GM12878 (cell line): Measurements from ENCODE around the gene LEKR1. TPM values are rescaled to one million over a fixed set of nuclear protein-coding genes. Genes with fewer than 3 reads are reported as not detected.

Experiments
- ATAC-seq: fragments of 200-7000 bp; cut with Tn5 transposase; 3 replicates; pipeline ENCODE4 v1.9.1; 2020; ENCODE audit warnings: mild to moderate bottlenecking, moderate library complexity
- BruUV-seq: library from RNA; stranded (reverse); fragments of 400-500 nt; replicated peaks from 2 replicates; lab custom pipeline; 2021; lab: Mats Ljungman, UMichigan
- CTCF ChIA-PET: fragments of 300-600 bp; sonication (Branson Sonifier 250); formaldehyde crosslinking; extraction: SDS; loops from one replicate; lab custom pipeline; 2021; ENCODE audit warnings: inconsistent platforms; lab: Yijun Ruan, JAX
- POLR2A ChIA-PET: fragments of 350-600 bp; formaldehyde crosslinking; extraction: SDS; loops from one replicate; lab custom pipeline; 2021; ENCODE audit warnings: inconsistent platforms; lab: Charles Lee
- RAD21 ChIA-PET: fragments of 300-600 bp; sonication (Branson Sonifier 250); formaldehyde crosslinking; loops from one replicate; lab custom pipeline; 2023; ENCODE audit warnings: antibody characterized with exemption; ENCODE audit not compliant: unreplicated experiment; lab: Charles Lee
- SMC1A ChIA-PET: fragments of 300-600 bp; sonication (Branson Sonifier 250); formaldehyde crosslinking; loops from one replicate; lab custom pipeline; 2023; ENCODE audit not compliant: unreplicated experiment, uncharacterized antibody; lab: Charles Lee
- DNase-seq: peaks from one replicate; pipeline ENCODE4 v3.0.0-alpha.2; 2011; ENCODE audit warnings: low read depth, low spot score
- FAIRE-seq: peaks from 3 replicates; lab custom pipeline; 2011; peaks lifted over from hg19 to GRCh38; lab: Jason Lieb, UNC
- H2AFZ ChIP-seq: 2 replicates; pipeline ENCODE4 v1.6.0; 2011; ENCODE audit warnings: low read depth, low read length, control low read depth; ENCODE audit not compliant: control insufficient read depth
- H3K27ac ChIP-seq: 2 replicates; pipeline ENCODE4 v1.5.1; 2011; ENCODE audit warnings: control low read depth; ENCODE audit not compliant: control insufficient read depth, insufficient read depth
- H3K27me3 ChIP-seq, 2 experiments: replicated peaks in 1 of 2; 2 replicates each; pipeline versions ENCODE4 v1.6.0 to v1.6.1; 2011; ENCODE audit warnings: low read length in 1 of 2; ENCODE audit not compliant: control insufficient read depth in 2 of 2, insufficient read depth in 2 of 2
- H3K36me3 ChIP-seq, 2 experiments: 2 replicates each; pipeline ENCODE4 v1.5.1; 2011; ENCODE audit warnings: low read length in 1 of 2; ENCODE audit not compliant: control insufficient read depth in 2 of 2, insufficient read depth in 2 of 2
- H3K4me1 ChIP-seq: 2 replicates; pipeline ENCODE4 v1.6.1; 2011; ENCODE audit warnings: mild to moderate bottlenecking, low read length, moderate library complexity, mixed read lengths; ENCODE audit not compliant: control insufficient read depth, insufficient read depth
- H3K4me2 ChIP-seq: 2 replicates; pipeline ENCODE4 v1.6.0; 2011; ENCODE audit warnings: control low read depth; ENCODE audit not compliant: control insufficient read depth, insufficient read depth
- H3K4me3 ChIP-seq: fragments of 200-600 bp; sonication (generic); 2 replicates; pipeline ENCODE4 v1.5.1; 2016
- H3K79me2 ChIP-seq: 2 replicates; pipeline ENCODE4 v1.6.0; 2011; ENCODE audit warnings: low read length; ENCODE audit not compliant: control insufficient read depth, insufficient read depth
- H3K9ac ChIP-seq: 2 replicates; pipeline ENCODE4 v1.8.0; 2011; ENCODE audit warnings: low read length, control low read depth, mixed read lengths; ENCODE audit not compliant: control insufficient read depth, insufficient read depth
- H3K9me3 ChIP-seq: replicated peaks from 3 replicates; pipeline ENCODE4 v1.5.1; 2011; ENCODE audit warnings: mild to moderate bottlenecking, low read length; ENCODE audit not compliant: control insufficient read depth, insufficient read depth
- H4K20me1 ChIP-seq: 2 replicates; pipeline ENCODE4 v1.6.0; 2011; ENCODE audit not compliant: control insufficient read depth, insufficient read depth
- HDGF ChIP-seq: fragments of 450-650 bp; IDR thresholded peaks from 2 replicates; pipeline ENCODE4 v1.6.1; 2016; ENCODE audit warnings: antibody characterized with exemption
- IKZF1 ChIP-seq: fragments of 450-650 bp; conservative IDR thresholded peaks from 2 replicates; pipeline ENCODE4 v1.6.1; 2017; ENCODE audit warnings: antibody characterized with exemption, mild to moderate bottlenecking
- IRF3 ChIP-seq: fragments of 450-650 bp; IDR thresholded peaks from 2 replicates; pipeline ENCODE4 v1.6.1; 2014; ENCODE audit warnings: mild to moderate bottlenecking
- PKNOX1 ChIP-seq: fragments of 450-650 bp; IDR thresholded peaks from 2 replicates; pipeline ENCODE4 v1.6.1; 2016; ENCODE audit warnings: mild to moderate bottlenecking
- ZBTB4 ChIP-seq: fragments of 450-650 bp; formaldehyde crosslinking; IDR thresholded peaks from 2 replicates; pipeline ENCODE4 v1.4.0; 2022; ENCODE audit warnings: mild to moderate bottlenecking, moderate library complexity
- ZNF687 ChIP-seq: fragments of 450-650 bp; IDR thresholded peaks from 2 replicates; pipeline ENCODE4 v1.6.1; 2017; ENCODE audit warnings: mild to moderate bottlenecking, moderate library complexity
- WGBS: methylation state at CpG from one replicate; pipeline ENCODE4 v1.1.6; 2016; ENCODE audit warnings: low lambda C conversion rate; ENCODE audit not compliant: insufficient replicate concordance, insufficient coverage; ENCODE audit errors: missing lambda C conversion rate; 5-methylcytosine and 5-hydroxymethylcytosine counted together
- in situ Hi-C: fragments of 300-500 bp; cut with MboI; formaldehyde crosslinking; loops from 9 replicates; pipeline ENCODE4 v1.14.3; 2018; ENCODE audit warnings: mixed read lengths
- intact Hi-C: fragments of 100-400 bp; cut with micrococcal nuclease; formaldehyde crosslinking; loops from one replicate; pipeline ENCODE4 v1.14.2; 2022; ENCODE audit not compliant: unreplicated experiment
- polyA plus RNA-seq, 11 experiments: library from polyadenylated mRNA; depleted of rRNA in 4 of 11; unstranded in 6 of 11; stranded (reverse) in 5 of 11; fragments of >200 nt; fragmentation: Nextera tagmentation in 4 of 11; fragmentation: Illumina TruSeq in 1 of 11; extraction: Ambion mirVana in 4 of 11; extraction: Trizol in 1 of 11; gene quantifications; 1 replicate in 1 of 11; 2 replicates in 10 of 11; pipeline versions ENCODE4 v1.2.1 to v1.2.3, GENCODE V29; 2011 to 2016; ENCODE audit warnings: inconsistent platforms in 2 of 11, missing spikeins in 2 of 11, low read depth in 1 of 11
- total RNA-seq, 4 experiments: library from RNA; depleted of rRNA in 3 of 4; stranded (reverse); fragments of >200 nt in 3 of 4; fragmentation: Illumina TruSeq in 1 of 4; extraction: Trizol in 1 of 4; gene quantifications; 2 replicates each; pipeline versions ENCODE4 v1.2.1 to v1.2.3, GENCODE V29; 2013 to 2021

Gene LEKR1
- total and polyA plus RNA-seq, 10 of the 15 experiments (the other 5 are each of a cell fraction or from before 2014, with no cell fraction given) = 0.48 to 3.2 (median 1.3) TPM

- H3K9me3 ChIP-seq = no peaks in the 10 kb centered on the region; the same call in 2 of the 3 replicates
- H4K20me1 ChIP-seq = no peaks in the 10 kb centered on the region
- no peaks in the 10 kb centered on the region for H3K27me3 ChIP-seq
- ATAC-seq = no peak
- no TSS peak for BruUV-seq
- CTCF ChIA-PET = interaction anchor here (1.7 to 50.9 kb wide), 5 partner anchors 9 to 416 kb away, joined by 3 to 939 read pairs (median 144); partner anchors contain the start of gene TIPARP
- peak overlapping the region; percentile 99 for H3K4me2 ChIP-seq
- RAD21 ChIA-PET = interaction anchor here (0.8 to 12.0 kb wide), 8 partner anchors 9 to 537 kb away, joined by 3 to 153 read pairs (median 3); partner anchors contain the start of genes CCNL1 and SSR3
- peaks cover 5% of the 10 kb centered on the region for H3K79me2 ChIP-seq
- FAIRE-seq = no peak
- no peaks in the 10 kb centered on the region for H3K36me3 ChIP-seq
- no peak overlapping the region for H2AFZ ChIP-seq
- H3K27ac ChIP-seq = peak overlapping the region; percentile 97
- H3K4me3 ChIP-seq = no peak overlapping the region; the same call in 1 of the 2 replicates
- 61% methylated on average over 4 of the region's 4 CpGs for whole genome bisulfite sequencing
- in situ Hi-C loops = no loop called here
- H3K9ac ChIP-seq = peak overlapping the region; percentile 7; the same call in 1 of the 2 replicates
- H3K4me1 ChIP-seq = peaks cover 53% of the 10 kb centered on the region
- no peak for TF ChIP-seq IRF3
- 0 out of 2 replicates have a peak, but pooled peaks have one; percentile 41 for TF ChIP-seq ZBTB4 (CRISPR knock-in tag)
- TF ChIP-seq HDGF = 0 out of 2 replicates have a peak, but pooled peaks have one; percentile 40
- 0 out of 2 replicates have a peak, but pooled peaks have one; percentile 11 for TF ChIP-seq ZNF687
- 0 out of 2 replicates have a peak, but pooled peaks have one; percentile 5 for TF ChIP-seq IKZF1
- peak; percentile 27; the same call in 1 of the 2 replicates for TF ChIP-seq PKNOX1
- DNase-seq = no peak
- SMC1A ChIA-PET = interaction anchor here (0.8 to 12.1 kb wide), 12 partner anchors 9 to 413 kb away, joined by 3 to 234 read pairs (median 4); no protein-coding TSS in a partner anchor
- intact Hi-C loops = no loop called here
- POLR2A ChIA-PET = interaction anchor here (0.9 to 6.8 kb wide), 12 partner anchors 11 to 429 kb away, joined by 3 to 84 read pairs (median 4); partner anchors contain the start of gene CCNL1
These were observed 265.1 kb downstream of the LEKR1 start for GRCh38 chr3:157091083-157091833.
